ENCODE measurements around the gene ARGLU1.

ARGLU1 gene

DNA sequence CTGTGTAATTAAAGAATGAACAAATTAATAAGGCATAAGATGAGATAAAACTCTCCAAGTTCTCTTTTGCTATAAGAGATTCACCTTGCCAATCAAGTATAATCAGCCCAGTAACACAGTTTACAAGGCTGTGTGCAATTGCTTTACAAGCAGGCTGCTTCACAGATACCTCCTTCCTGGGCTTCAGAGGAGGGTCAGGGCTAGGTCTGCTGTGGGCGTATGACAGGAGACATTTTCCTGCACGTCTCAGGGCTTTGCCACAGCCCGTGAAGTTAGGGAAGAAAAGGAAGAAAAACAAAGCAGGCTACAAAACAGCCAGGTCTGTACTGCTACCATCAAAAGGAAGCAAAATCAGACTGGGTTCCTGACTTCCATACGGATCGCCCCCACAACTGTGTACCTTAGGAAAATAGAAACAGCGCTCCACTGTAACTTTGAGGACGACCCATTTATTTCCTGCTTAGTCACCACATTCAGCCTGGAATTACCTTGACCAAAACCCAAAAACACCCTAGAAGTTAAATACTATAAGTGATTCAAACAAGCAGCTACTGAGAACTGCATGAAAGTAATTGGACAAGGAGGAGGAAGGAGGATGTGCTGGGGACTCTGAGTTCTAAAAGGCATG lies 44.9 kb downstream of the ARGLU1 start:
- no peak for FAIRE-seq

DNA sequence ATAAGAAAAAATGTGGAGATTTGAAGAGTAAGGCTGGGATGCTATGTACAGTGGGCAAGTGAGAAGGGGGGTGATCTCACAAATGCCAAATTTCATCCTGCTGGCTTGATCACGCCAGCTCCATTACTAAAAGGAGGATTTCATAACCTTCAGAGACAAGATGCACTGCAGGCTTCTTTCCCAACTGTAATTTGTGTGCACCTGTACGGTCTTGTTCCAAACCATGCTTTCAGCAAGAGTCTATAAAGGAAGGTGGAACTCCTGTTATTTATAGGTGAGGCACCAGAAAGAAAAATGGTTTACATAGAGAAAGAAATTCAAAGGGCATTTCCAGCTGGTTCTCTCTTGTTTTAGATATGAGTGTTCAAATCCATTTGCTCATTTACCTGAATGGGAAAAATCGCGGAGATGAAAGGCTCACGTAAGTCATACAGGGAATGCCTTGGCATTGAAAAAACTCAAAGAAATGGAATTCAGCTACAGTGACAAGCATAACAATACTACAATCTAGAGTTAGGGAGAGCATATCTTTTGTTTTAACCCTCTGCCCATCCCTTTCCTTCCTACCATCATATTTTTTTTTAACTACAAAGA lies 45.7 kb downstream of the ARGLU1 start:
- FAIRE-seq: no peak

DNA sequence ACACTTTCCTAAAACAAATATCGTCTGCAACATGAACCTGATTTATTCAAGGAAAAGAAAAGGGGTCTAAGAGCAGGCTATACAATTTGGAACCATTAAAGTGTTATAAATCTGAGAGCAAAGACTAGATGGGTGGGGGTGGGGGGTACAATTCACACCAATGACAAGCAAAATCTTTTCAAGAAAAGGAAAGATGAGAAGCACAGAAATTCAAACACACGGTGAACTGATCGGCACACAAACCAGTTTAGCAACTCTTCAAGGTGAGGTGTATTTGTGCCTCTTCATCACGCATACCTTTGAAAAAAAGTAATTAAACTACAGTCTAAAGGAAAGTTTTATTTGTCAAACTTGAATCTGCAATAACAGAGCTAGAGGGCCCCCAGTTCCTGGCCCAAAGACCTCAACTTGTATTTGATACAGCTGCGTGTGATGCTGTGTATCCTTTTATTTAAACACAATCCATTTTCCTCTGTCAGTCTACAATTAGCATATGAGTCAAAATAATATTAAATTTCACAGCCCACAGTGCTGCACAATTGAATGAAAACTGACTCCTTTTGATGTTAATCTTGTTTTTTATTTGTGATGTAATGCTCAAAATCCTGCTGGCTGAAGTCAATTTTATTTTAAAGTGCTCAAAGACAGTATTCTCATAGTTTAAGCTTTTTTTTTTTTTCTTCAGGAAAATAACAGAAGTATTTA lies 46.7 kb downstream of the ARGLU1 start:
- no peak for FAIRE-seq

DNA sequence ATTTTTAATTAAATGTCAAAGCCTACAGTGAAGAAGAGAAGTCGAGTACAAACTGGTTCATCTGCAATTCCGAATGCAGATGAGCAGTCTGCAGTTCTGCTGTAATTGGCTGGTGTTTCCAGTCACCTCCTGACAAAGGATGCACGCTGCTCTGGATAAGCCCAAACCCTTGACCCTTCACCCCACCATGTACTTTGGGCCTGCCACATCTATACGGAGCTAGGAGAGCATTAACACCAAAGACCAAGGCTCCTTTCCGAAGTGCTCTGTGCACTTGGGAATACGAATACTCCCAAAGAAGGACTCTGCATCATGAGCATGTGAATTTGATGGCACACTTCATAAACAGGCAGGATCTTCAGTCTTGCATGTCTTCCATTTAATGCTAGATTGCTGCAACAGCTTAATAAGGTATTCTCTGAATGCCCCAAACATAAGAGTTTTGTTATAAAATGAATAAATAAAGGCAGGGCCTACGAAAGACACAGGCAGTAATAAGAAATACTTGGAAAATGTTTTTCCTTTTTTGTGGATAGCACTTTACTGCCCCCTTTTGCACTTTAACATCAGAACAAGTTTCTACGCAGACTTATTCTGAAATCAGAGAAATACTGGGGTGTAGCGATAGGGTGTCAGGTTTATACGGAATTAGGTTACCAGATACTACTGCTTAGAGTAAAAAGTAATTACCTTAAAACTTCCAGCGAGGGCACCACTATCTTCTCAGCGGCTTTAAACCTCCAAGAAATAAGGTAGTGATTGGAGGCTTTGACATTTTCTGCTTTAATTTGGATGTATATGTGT lies 47.5 kb downstream of the ARGLU1 start:
- no peak for FAIRE-seq

DNA sequence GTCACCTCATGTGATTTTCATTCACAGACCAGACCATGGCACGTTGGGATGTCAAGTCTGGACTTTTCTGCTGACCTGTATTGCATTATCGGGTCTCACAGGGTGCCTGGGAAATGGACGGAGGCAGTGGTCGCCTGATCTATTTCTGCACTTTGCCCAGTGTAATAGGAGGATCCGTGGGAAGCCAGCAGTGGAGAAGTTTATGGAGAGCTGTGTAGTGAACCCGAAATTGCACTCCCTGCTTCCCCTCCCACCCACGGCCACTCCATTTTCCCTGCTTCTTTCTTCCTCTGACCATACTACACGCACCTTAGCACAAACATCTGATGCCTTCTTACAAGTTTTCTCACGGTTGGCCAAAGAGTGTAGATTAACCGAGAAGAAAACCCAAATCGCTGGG lies 49.4 kb downstream of the ARGLU1 start:
- FAIRE-seq: no peak

DNA sequence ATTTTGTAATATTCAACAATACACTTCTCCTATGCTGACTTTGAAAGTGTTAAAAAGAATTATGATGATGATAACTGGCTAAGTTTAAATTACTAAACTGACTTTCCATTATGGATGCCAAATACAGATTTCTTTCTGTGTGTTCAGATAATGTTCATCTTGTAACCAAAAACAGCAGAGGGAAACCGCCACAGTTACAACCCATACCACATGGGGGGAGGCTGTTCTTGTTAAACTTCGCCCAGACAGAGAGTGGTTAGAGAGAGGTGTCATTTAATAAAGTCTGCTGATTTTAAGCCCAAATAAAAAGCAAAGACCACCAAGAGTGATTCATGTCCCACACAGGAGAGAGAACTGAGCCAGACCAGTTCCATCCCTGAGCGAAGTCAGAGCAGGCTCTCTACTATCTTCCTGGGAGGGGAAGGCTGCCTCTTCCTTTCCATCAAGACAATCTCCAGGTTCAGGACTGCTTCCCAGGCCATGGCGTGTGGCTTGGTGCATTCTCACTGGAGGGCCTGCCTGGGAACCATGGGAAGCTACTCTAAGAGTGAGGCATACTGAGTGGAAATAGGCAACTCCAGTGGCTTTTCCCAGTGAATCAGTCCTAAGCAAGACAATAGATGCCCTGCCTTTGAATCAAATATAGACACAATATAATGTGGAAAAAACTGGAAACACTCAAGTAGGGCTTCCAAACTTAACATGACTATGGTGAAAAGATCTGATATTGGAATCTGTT lies 50.7 kb downstream of the ARGLU1 start:
- FAIRE-seq: no peak

DNA sequence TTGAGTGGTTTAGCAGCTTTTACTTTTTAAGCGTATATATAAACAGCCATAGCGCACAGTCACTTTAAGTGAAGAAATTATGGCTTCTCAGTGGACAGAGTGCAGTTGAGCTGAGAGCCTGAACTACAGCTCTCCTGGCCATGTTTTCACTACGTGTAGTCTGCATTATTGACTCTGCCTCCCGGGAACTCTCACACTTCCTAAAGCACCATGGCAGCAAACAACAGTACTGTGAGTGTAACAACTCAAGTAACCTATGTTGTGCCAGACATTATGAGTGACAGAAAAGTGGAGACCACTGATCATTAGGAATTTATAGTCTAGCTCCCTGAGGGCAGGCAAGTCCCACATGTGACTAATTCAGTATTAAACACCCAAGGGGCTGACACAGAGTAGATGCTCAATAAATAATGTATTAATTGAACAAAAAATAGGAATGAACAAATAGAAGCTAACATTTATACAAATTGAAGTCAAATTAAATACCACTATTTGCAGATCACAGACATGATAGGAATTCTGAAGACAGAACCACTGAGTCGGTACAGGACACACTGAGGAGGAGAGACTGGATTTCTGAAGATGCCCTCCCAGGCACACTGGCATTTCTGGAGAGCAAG lies 52.2 kb downstream of the ARGLU1 start:
- FAIRE-seq: no peak

DNA sequence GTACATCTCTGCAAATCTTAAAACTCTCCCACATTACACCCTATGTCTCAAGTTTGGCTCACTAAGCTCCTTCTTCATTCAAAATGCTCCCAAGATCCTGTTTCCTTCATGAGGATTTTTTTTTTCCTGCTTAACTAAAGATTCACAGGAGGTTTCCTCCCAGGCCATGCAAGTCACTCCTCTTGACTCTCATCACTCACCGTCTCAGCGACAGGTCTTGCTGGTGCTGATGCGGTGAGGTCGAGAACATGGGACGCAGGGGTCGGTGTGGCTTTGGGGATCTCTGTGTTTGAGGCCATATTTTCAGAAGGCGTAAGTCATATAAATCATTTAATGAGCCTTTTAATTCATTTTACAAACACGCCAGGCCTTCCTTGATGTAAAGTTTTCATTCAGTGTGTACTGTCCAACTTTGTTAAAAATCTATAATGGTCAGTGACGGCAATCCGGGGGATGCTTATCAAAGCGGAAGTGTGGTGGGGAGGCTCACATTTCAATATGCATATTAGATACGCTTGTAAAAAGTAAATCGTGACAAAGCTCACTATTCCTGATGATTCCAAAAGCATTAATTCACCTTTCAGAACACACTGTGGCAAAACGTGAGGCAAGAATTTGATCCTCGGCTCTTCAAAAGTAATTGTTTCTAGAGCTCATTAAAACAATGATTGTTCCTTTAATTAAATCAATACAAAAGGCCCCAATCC lies 52.9 kb downstream of the ARGLU1 start:
- no peak for FAIRE-seq

DNA sequence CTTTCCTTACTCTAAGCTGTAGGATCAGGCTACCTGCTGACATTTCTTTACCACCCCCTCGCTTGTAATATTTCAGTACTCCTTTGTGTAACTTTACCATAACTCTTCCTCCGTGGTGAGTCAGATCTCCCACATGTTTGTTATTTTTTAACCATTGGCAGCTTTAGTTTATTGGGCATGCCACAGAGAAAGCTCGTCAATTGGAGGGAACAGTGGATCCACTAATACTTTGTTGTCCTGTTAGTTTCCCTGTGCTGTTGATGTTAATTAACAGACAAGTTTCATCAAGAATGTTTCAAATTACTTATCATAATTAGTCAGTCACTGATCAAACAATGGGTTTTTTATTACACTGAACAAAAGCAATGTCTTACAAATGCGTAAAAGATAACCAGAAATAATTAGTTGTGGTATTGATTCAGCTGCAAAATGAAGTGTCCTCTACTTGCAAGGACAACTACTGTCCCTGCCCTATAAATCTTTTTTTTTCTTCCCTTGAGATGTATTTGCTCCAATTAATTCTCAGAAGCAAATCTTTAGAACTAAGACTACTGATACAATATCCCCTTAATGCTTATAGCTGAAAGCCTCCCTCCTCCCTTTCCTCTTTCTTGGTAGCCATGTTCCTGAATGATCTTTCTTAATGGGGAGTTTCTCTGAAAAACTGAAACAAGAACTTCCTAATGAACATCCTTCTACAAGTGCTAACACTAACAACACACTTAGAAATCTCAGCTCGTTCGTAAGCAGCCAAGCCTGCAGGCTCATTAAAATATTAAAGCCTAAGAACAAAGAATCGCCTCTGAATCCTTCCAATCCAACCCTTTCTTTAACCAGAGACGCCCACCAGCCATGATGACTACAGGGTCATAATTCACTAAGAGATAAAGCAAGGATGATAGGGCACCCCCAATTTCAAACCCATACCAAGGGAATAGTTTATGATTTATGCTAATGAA lies 54.6 kb downstream of the ARGLU1 start:
- no peak for FAIRE-seq

DNA sequence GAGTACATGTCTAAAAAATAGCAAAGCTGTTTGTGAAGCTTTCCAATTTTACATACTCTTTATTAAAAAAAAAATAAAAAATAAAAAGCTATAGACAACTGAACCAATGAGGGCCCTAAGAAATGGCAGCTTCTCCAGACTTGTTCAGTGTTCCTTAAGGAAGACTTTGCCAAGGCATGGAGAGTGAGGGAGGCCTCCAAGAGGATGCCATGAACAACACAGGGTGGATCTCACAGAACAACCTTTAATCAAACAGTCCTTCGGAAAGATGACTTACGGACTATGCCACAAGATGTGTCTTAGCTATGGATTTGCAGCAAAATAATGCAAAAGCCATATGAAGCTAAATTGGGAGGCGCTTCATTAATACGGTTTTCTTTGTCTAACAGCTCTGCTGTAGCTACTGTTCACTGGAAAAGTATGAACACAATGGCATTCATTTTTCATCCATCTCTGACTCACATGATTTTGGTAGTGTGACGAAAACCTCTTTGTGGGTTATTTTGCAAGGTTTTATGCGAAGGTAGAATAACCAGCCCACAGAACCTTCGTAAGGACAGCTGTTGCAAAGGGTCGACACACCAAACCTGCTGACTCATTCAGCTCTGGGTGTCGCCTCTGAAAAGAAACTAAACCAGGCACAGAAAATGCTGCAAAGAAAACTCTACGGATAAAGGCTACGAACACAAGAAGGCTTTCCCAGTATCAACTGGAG lies 60.2 kb downstream of the ARGLU1 start:
- no peak for FAIRE-seq

DNA sequence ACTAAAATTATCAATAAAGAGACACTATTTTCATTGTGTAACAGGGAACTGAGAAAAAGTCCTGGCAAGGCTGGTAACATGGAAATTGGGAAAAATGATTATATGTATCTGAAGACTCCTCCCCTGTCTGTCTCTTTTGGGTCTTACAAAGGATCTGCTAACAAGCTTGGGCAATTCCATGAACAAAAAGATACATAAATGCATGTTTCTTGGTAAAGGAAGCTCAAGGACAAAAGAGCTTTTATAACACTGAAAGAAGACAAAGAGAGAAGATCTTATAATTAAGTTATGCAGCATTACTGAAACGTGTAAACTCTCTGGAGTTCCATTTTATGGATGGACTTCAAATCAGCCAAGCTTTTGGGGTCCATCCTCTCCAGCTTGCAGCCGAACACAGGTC lies 61.7 kb downstream of the ARGLU1 start:
- FAIRE-seq: no peak

DNA sequence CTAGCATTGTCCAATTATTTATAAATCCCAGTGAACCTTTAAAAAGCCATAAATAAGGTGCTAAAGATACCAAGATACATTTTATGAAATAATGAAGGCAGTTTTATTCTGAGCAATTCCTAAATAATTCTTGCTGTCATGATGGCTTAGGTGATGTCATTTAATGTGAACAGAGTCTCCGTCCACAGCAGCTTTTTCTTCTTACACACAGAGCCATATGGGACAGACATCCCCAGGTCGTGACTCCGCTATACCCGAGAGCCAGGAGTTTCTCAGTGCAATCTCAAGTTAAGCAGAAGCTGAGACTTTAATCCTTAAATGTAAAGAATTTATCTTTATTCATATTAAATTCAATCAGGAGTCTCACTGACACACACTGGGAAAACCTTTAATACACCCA lies 62.2 kb downstream of the ARGLU1 start:
- no peak for FAIRE-seq

DNA sequence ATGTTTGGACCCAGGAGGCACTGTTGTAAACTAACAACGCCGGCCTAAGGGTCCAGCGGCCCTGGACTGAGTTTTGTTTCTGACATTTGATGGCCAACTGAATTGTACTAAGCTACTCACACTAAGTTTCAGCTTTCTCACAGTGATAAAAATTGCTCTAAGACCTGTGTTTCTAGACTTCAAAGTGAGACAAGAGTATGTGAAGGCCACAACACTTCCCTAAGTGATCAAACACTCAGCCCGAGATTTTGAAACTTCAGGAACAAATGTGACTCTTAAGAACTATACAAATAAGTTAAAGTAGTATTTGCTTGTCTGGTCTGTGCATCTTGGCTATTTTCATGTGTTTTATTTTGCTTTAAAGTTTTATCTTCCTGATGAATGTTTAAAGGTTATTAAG lies 62.6 kb downstream of the ARGLU1 start:
- no peak for FAIRE-seq

DNA sequence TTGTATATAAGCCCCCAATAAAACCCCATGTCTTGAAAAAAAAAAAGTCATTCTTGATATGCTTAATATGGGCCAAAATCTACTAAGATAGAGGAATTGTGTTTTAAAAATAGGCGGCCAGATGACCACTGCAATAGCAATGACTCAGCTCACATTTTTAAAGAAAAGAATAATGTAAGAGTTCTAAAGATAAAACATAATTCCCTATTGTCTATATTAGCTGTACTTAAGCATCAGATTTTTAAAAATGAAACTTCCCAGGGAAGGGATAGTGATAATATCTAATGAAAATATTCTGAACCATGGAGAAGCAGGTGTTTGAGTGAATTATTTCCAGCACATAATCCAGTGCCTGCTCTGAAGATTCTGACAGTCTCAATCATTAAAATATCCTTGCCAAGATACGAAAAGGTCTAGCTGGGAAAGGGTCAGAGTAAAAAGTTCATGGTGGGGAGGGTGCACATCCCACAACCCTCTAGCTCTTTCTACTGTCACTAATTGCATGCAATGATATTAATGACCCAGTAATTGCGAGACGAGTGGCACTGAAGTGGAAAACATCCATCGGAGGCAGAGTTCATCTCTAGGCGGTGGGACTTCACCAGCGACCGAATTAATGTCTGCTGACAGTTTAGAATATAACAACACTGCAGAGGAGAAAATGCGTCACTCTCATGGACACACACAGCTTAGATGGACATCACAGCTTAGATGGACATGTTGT lies 64.0 kb downstream of the ARGLU1 start:
- FAIRE-seq: no peak

DNA sequence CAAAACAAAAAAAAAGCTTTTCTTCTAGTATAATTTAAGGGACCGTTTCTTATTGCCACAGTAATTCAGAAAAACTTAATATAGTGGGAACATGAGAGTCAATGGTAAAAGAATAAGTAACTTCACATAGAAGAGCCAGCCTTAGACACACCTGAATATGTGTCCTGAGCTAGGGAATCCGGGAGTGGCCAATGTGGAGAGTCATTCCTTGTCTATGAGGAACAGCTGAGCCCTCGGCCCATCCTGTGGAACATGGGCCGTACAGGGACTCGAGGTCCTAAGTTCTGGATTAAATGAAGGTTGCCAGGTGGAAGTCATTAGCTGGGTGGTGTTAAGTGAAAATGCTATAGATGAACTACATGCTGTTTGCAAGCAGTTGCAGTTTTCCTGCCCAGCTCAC lies 64.7 kb downstream of the ARGLU1 start:
- FAIRE-seq: no peak

DNA sequence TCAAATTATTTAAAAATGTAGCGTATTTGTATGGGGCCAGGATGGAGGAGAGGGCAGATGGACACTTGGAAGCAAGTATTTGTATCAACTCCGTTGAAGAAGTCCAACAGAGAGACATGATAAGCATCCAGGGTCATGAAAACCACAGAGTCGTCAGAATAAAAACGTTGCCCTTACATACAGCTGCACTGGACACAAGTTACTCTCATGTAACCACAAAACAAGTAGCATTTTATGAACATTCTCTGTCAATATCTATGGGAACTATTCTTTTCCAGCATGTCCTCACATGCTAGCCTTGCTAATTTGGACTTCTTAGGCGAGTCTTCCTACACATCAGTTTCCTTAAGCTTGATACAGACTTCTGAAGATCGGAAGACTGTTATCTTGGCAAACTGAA lies 67.5 kb downstream of the ARGLU1 start:
- FAIRE-seq: no peak

DNA sequence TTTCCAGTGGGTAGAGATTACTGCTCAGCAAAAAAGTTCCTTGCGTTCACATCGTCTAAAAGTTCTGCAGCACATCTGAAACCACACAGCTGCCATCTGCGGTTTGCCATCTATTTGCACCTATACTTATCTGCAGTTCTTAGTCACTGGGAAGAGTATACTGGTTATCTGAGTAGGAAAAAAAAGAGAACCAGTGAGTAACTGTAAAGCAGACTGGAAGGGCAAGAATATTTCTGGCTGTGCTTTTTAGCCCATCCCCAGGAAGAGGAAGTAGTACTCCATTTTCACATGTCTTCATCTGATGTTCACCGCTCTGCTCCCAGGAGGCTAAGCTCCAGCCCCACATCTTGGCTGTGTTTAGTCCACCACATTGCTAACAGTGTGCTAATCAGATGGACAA lies 68.0 kb downstream of the ARGLU1 start:
- FAIRE-seq: no peak

DNA sequence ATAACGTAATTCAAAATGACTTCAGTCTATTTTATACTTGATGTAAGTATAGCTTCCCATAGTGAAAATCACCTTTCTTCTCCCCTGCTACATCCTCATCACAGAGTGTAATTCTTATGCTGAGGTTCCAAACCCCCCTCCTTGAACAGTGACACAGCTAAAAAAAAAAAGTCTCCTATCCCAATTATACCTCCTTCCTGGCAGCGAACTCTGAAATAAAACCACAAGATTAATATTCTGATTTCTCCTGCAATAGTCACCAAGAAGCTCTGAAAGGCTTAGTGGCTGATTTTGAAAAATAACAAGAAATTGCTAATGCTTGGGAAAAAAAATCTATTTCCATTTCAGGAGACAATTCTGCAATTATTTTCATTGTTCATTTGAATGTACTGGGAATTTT lies 68.8 kb downstream of the ARGLU1 start:
- no peak for FAIRE-seq

DNA sequence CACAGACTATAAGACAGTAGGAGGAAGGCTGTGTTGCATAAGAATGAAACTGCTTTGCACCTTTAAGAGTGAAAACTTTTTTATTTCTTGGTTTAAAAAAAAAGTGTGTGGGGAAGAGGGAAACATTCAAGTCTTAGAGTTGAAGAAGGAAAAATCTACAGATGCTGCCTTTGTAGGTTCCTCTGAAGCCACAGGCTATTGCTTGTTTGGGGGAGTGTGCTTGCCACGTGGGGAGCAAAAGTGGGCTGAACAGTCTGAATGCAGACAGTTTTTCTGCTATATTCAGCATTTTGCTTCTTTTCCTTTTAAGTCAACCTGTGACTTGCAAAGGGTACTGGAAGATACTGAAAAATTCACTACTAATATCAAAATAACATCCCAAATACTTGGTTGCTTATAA lies 69.4 kb downstream of the ARGLU1 start:
- FAIRE-seq: no peak
